B cell (primary cell): ENCODE results near the gene RIPOR3.
"Not testable (repeated sequence)": the region's sequence is repeated elsewhere in the genome, so short reads cannot be mapped to it uniquely, and the experiment has no call there.

Source experiments
- CTCF ChIP-seq: fragments of 200-600 bp; IDR thresholded peaks from one replicate; pipeline ENCODE4 v1.8.0; 2022; ENCODE audit warnings: antibody characterized with exemption, mild to moderate bottlenecking
- EZH2 ChIP-seq: IDR thresholded peaks from 2 replicates; pipeline ENCODE4 v1.6.1; 2012; ENCODE audit warnings: borderline replicate concordance, low read depth, mild to moderate bottlenecking, moderate library complexity, low read length; ENCODE audit not compliant: insufficient read depth, poor library complexity, severe bottlenecking

- not testable (repeated sequence) for TF ChIP-seq CTCF, EZH2
Measured at GRCh38 chr20:50639971-50640711, 51.2 kb downstream of the RIPOR3 start.
